GM18498 (cell line): ENCODE data around the gene AKAP6.
"Not testable (repeated sequence)": the region's sequence is repeated elsewhere in the genome, so short reads cannot be mapped to it uniquely, and the experiment has no call there.

ENCODE experiments used
- ATAC-seq: cut with Tn5 transposase; IDR thresholded peaks from one replicate; pipeline ENCODE4 v1.9.1; 2021; ENCODE audit warnings: mild to moderate bottlenecking, moderate library complexity; ENCODE audit not compliant: unreplicated experiment

Gene AKAP6

DNA sequence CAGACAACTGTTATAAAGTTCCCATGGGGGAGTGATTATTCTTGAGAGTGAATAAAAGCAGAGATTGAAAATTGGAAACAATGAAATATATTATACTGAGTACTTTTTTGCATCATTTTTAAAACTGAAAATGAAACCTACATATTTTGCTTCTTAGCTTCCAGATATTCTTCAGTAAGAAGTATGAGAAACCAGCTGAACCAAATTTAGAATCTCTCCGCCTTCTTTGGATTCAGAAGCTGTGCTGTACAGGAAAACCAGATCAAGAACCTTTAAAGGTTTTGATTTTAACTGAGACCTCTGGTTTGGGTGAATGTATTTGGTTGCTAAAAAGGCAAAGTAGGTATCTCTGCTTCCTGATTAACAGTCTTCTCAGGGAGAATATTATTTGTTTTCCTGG lies 109.4 kb downstream of the AKAP6 start:
- no peak for ATAC-seq

DNA sequence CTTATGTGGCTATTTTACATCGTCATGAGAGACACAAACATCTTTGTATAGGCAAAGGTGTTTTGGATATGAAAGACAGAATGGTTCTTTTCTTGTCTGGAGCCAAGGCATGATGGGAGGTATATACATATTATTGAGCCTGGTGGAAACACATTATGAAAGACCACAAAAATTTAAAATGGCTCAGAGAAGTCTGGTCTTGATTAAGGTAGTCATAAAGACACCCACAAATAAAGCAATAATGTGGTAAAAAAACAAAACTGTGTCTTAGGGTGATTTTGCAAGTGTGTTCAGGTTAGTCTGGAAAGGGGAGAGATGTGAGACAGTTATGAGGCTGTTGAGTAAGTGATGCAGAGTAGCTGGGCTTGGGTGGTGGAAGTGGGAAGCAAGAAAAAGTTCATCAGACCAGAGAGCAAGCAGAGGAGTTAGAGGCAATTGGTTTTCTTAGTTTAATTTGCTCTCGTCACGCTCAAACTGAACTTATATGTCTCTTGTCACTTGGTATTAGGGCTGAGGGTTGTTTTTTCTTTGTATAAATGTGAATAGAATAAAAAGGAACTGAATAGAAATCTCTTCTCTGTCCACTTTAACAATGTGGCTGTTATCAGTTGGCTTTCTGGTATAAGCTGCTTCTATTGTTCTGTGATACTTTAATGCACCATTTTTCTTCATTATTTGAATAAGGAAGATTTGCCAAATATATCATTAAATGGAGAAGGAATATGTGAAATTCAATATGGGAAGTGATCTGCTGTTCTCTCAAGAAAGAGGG lies 115.0 kb downstream of the AKAP6 start:
- ATAC-seq: no peak

DNA sequence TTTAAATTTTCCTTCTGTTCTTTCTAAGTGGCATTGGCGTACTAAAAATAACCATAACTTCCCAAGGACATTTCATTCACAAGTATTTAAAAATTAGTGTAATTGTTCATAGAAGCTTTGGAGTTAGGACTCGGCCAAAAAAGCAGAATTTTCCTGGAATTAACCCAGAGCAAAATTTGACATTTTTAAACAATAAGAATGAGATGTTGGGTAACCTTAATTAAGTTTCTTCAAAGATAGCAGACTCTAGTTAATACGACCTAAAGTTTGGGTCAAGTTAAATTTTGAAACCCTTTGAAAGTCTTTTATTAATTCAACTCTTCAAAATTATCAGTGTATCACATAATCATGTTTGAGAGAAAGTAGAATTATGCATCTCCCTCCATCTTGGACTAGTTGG lies 118.3 kb downstream of the AKAP6 start:
- no peak for ATAC-seq

DNA sequence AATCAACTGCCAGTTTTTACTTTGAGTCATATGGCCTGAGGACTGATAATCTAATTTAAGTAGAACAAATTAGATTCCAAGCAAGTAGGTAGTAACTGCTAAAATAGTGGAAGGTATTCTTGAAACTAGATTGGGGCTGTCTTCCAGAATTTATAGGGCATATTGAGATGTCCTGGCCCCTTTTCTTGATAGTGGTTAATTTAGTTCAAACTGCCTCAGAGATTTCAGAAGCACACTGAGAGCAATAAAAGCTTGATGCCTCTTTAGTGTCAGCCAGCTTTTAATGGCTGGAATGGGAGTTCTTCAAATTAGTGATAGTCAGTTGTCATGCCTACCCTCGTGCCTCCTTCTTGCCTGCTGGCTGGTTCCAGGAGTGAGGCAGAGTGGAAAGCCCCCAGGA lies 120.5 kb downstream of the AKAP6 start:
- no peak for ATAC-seq

DNA sequence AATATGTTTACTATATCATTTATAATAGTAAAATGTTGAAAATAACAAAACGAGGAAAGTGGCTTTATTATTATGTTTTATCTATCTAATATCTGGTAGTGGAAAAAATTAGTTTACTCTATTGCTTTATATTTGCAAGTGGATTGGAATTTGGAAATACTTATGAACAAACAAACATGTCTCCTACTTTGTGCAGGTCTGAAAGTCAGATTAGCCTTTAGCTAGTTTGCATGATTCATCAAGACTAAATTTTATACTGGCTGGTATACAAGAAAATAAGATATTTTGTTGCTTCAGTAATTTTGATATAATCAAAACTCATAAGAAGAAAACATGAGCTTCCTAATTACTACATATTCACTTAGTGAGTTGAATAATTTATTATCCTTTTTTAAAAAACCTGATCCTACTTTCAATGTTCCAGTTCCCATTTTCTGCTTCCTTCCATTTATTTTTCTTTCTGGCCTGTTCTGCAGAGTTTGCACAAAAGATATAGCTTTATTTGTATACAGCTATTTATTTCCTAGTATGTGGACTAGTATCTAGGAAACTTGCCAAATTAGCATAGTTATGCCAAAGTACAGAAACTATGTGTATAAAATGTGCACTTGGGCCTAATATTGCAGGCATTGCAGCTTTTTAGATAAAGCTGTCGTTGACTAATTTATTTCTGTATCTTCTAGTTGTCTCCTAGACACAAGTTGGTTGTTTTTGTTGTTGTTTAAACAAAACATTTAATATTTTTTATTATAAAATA lies 122.0 kb downstream of the AKAP6 start:
- ATAC-seq: no peak

DNA sequence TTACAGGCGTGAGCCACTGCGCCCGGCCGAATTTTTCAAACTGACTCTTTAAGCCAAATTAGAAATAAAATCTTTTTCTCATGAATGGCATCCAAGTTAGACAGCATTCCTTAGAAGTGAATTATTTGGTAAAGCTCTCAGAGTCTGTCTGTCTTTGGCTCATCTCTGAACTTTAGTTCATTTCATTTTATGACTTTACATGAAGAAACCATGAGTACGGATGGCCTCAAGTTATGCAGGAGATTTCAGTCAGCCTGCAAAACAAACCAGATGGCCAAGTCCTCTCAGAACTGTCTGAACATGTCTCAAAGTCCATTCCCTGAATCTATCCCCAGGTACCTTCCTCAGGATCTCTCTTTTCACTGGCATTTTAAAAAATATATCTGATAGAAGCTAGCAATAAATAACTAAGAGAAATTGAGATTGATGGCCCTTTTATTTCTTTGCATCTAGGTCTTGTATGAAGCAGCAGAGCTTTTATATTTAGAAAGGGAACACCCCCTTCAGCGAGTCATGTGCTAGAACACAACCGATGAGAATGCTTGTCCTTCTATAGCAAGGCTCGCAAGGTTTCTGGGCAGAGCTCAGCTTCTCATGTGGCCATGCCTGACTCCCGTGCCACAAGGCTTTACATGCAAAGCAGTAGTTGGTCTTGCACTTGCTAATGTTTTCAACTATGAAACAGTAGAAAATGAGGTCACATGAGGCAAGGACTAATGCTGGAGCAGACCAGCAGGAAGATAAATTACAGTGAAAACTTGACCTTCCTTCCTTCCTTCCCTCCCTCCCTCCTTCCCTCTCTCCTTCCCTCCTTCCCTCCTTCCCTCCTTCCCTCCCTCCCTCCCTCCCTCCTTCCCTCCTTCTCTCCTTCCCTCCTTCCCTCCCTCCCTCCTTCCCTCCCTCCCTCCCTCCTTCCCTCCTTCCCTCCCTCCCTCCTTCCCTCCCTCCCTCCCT lies 125.0 kb downstream of the AKAP6 start:
- no peak for ATAC-seq

DNA sequence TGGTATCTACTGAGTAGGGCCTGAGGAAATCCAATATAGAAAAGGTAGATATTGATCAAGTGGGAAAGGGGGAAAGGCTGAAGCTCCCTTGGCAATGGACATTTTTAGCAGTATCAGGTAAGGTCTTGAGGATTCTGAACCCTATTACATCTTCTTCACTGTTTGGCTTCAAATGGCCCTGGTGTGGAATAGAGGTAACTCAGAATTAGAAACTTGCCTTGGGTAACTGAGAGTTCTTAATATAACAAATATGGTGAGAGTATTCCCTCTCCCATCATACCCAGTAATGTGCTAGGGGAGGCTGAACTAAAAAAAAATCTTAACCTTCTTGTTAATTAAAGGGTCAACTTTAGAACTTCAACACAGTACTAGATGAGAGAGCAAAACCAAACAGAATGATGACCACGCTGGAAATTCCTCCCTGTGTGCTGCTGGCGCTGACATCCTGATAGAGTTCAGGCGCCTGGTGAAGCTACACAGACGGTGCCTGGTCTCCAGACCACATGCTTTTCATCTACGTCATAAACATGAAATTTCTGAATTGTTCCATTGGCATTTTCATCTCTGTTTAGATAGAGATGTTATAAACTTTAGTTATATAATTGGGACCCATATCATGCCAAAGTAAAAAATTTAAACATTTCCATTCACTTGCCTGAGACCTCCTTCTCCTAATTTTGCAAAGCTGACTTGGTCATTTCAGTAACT lies 128.3 kb downstream of the AKAP6 start:
- ATAC-seq: no peak

DNA sequence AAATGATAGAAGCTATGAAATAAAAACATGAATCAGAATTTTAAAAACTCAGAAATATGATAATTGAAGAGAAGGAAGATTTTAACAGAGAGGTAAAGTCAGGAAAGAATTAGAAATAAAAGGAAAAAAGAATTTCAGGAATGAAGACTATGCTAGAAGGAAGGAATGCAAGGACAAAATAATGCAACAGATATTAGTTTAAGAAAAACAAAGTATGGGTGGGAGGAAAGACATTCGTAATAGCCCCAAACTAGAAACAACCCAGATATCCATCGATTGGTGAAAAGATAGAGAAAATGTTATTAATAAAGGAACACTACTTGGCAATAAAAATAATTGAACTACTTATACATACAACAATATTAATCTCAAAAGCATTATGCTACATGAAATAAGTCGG lies 129.6 kb downstream of the AKAP6 start:
- ATAC-seq: no peak

DNA sequence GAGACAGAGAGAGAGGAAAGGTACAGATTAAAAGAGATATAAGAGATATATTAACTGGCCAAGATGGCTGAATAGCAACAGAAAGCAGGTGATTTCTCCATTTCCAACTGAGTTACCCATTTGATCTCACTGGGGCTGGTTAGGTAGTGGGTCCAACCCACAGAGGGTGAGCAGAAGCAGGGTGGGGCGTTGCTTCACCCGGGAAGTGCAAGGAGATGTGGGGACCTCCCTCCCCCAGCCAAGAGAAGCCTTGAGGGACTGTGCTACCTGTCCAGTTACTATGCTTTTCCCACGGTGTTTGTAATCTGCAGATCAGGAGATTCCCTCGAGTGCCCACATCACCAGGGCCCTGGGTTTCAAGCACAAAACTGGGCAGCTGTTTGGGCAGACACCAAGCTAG lies 131.2 kb downstream of the AKAP6 start:
- no peak for ATAC-seq

DNA sequence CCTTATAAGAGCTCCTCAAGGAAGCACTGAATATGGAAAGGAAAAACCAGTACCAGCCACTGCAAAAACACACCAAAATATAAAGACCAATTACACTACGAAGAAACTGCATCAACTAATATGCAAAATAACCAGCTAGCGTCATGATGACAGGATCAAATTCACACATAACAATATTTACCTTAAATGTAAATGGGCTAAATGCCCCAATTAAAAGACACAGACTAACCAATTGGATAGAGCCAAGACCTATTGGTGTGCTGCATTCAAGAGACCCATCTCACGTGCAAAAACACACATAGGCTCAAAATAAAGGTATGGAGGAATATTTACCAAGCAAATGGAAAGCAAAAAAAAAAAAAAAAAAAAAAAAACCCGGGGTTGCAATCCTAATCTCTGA lies 133.5 kb downstream of the AKAP6 start:
- ATAC-seq: not testable (repeated sequence)

DNA sequence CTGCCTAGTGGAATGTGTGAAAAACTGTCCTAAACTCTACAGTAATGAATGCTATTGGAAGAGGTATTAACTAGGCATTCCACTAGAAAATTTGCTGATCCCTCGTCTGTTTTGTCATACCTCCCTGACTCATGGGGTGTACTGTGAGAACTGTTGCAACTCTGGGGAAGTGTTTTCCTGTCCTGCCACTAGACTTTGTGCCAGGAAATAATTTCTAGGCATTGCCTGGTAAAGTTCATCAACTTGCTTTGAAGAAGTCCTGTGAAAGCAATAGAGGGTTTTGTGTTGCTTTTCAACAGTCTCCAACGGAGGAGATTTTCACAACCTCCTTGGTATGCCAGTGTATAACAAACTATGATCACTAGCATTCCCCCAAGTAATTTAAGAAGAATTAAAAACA lies 139.9 kb downstream of the AKAP6 start:
- ATAC-seq: no peak

DNA sequence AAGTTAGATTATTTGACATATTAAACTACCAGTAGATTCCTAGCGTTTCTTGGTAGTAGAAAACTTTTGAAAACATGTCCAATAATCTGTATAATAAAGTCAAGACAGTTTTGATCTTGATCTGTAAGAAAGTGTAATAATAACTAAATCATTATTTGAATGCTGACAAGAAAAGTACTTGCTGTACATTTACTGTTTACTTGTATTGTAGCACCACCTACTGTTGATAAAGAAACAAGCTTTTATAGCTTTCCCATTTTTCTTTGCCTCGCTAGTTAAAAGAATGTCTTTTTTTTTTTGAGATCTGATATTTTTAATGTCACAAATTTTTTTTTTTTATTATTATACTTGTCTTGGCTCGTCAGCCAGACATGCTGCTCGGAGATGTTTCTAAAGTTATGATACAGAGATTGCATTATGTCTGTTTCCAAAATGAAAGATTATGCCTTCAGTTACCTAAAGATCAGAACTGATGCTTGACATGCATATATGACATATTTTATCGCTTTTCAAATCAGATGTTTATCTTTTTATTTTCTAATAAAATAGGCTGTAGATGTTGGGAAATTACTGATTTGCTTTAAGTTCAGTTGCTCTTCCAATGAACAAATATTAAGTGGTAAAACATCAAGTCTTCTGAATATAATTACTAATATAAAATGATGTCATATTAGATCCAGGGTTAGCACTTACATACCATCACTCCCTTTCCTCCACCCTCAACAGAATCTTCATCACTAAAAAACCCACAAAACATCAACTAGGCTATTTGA lies 140.5 kb downstream of the AKAP6 start:
- ATAC-seq: no peak

DNA sequence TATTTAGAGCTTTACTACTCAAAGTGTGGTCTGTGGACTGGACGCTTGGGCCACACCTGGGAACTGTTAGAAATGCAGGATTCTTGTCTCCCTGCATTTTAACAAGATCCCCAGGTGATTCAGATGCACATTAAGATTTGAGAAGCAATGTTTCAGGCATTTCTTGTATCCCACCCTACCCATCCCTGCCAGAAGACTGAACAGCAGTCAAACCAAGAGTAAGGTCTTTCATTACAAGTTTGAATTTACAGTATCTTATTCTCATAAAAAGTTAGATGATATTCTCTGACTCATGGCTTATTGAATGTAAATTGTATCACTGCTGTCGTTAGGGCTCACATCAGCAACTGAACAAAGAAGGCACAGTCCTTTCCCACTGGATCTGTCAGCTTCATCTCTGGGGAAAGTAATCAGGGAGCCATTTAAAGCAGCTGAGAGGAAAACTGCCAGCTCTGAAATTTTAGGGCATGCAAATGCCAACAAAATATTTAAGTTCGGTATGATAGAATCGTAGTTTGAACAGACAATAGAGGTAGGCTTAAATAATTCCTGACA lies 141.1 kb downstream of the AKAP6 start:
- ATAC-seq: no peak

DNA sequence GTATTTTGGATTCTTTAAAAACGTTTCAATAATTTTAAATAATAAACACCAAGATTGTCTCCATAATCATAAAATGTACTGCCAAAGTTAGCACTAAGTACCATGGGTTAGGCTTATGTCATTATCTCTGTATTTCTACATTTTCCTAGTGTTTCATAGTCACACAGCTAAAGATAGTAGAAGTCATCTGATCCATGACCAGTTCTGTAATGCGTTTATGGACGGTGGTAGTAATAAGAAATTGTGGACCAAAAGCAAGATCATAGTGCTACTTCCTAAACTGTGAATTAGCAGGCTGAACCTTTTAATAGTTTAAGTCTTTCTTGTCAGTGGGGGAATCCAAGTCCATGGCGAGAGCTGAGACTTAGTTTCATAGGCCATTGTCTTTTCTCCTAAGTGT lies 142.1 kb downstream of the AKAP6 start:
- ATAC-seq: no peak

DNA sequence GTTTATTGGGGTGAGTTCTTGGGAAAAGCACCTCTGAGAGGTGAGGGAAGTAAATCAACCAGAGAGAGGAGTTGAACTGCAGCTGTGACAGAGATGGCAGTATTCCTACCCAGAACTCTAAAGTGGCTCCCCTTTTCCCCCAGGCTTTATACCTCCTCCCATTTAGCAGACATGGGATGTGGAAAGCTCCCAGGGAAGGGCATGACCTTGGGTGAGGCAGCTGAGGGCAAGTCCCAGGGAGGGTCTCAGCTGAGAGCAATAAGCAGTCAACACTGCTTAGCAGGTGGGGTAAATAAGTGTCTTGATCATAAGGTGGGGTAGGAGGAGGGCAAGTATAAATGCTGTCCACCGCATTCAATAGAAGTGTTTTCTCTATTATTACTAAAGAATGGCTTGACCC lies 143.0 kb downstream of the AKAP6 start:
- ATAC-seq: no peak

DNA sequence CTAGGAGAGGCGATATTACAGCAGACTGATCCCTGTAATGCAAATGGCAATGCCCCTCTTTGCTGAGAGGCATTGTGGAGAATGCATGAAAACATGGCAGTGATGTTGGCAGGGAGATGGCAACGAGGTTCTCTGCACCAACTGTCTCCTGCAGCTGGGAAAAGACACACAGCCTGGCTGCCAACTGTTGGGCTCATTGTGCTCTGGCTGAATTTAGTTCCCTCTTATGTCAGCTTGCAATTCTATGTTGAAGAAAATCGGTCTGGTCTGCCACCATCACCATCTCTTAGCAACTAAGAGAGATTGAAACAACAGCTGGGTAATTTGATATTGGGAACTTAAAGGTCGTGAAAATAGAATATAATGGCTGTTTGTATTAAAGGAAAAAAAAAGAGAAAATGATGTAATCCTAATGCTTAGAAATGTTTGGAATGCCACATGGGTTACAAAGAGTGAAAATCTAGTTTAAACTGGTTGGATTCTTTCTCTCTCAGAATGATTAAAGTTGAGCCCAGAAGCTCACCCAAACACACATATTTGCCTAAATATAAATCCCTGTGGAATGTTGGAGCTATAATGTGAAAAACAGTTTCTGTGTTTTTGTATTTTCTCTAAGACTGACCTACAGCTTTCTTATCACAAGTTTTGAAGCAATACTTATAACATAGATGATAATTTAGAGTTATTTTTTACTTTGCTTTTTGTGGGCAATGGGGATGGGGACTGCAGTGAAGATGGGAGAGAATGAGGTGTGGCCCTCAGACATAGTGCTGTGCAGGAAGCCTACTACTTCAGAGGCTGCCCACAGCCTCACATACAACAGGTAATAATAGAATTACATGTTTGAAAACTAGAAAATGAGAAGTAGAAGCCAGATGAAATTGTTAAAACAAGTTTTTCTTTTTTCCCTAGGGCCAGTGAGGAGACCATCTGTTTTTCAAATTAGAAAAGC lies 143.7 kb downstream of the AKAP6 start:
- no peak for ATAC-seq

DNA sequence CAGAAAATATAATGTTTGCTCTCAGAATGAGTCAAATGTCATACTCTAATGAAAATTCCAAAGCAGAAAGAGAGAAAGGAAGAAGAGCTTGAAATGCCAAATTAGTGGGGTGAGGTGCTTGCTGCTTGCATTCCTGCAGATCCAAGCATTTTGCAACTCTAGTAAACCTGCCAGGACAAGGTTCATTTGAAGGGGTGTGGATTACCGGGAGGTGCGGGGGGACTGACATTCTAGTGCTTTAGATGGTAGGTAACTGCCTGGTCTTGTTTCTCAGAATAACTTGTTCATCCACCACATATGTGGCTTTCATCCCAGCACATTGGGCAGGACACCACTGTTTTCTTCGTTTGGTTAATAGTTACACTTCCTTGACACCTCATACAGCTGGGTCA lies 144.4 kb downstream of the AKAP6 start:
- no peak for ATAC-seq

DNA sequence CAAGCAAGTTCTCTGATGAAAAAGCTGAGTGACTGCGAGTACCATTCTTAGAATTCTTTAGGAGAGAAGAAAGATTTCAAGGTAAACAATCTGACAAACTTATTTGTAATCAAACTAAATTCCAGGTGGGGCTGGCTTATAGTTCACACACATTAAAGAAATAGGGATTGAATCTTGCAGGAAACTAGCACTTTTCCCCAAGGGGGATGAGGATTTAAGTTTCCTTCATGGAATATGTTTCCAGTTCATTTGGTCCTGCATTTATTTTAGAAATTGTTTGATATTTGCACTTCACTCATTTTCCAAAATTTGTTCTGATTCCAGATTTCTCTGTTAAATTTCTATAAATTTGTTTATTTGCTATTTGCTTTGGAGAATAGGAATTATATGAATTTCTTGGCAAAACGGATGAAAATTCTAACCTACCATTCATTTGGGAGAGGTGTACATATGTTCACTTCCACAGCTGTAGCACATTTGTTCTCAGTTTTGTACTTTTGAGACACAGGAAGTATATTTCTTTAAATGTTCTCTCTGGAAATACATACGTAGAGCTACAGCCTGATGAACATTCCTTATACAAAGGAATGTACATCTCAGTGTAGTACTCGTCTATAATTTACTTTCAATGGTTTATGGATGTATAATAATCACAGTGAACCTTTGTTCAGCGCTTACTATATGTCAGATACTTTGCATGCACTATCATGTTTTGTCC lies 145.5 kb downstream of the AKAP6 start:
- ATAC-seq: no peak
